Heart left ventricle (tissue), 13 donors: ENCODE measurements around the gene UNC93A.
"Not testable (repeated sequence)": the region's sequence is repeated elsewhere in the genome, so short reads cannot be mapped to it uniquely, and the experiment has no call there.

Experiments used
- CTCF ChIP-seq, 12 donors: fragments of 200-600 bp; sonication (generic) in 4 of 12; IDR thresholded peaks; one replicate each; pipeline versions ENCODE4 v1.5.0 to v1.8.0; 2018 to 2022; ENCODE audit warnings: antibody characterized with exemption in 12 of 12, mild to moderate bottlenecking in 5 of 12
- POLR2A ChIP-seq, 2 donors: fragments of 450-650 bp; IDR thresholded peaks; one replicate each; pipeline ENCODE4 v1.6.1; 2017; ENCODE audit warnings: antibody characterized with exemption in 2 of 2, mild to moderate bottlenecking in 2 of 2, moderate library complexity in 2 of 2
- donor health status: ischemic (EF 13 %, LVEDD 7.1; RV severe dilation, severe dysfunction).
- donor health status: DM: no; HTN: yes; CAD: no.
- donor health status: DM: no; HTN: no; CAD: no.
- donor health status: ischemic (EF 25% LVEDD 6.9; RV normal size, moderate dysfunction).
- donor health status: ischemic (EF 25% LVEDD 5.7; RV mildly dilated, moderate dysfunction).
- donor health status: ischemic (EF 35%, LVEDD 5.7; RV mildly dilated, moderate dysfunction).
- donor health status: nonischemic (EF 11% LVEDD 7.7; RV severe dilation, severe dysfunction).
- donor health status: DM: yes; HTN: yes; CAD: no.
- donor health status: PGD.
- donor health status: ischemic (EF 29% LVEDD 5.4; RV normal size, mild dysfunction).
- donor health status: nonischemic (EF 23%, LVEDD 6.1; RV moderate dilation, normal function).

GRCh38 chr6:167242511-167243051, 48.5 kb upstream of the UNC93A start:
- TF ChIP-seq CTCF, POLR2A (IDR thresholded peaks at IDR 0.05): not testable (repeated sequence)
